CD4-positive, CD25-positive, alpha-beta regulatory T cell (primary cell): ENCODE measurements around the gene INPP5B. TPM values are rescaled to one million over a fixed set of nuclear protein-coding genes. Genes with fewer than 3 reads are reported as not detected.
"Not testable (repeated sequence)": the region's sequence is repeated elsewhere in the genome, so short reads cannot be mapped to it uniquely, and the experiment has no call there.

Source experiments
- ATAC-seq, 2 donors: fragments of 150-1000 bp; cut with Tn5 transposase; one replicate each; pipeline ENCODE4 v1.10.0; 2021; ENCODE audit warnings: low read depth in 2 of 2, moderate number of reproducible peaks in 2 of 2, moderate library complexity in 1 of 2
- DNase-seq, 3 donors: peaks; one replicate each; pipeline versions ENCODE4 v3.0.0 to v3.0.0-alpha.2; 2012 to 2022; ENCODE audit warnings: mixed read lengths in 1 of 3
- H3K27ac ChIP-seq: one replicate; pipeline ENCODE4 v1.7.0; 2013; ENCODE audit warnings: mild to moderate bottlenecking, low read length; ENCODE audit not compliant: insufficient read depth, poor library complexity, severe bottlenecking
- H3K27me3 ChIP-seq: one replicate; pipeline ENCODE4 v1.7.0; 2013; ENCODE audit warnings: low read length; ENCODE audit not compliant: control insufficient read depth, insufficient read depth
- H3K36me3 ChIP-seq: one replicate; pipeline ENCODE4 v1.7.0; 2013; ENCODE audit warnings: mild to moderate bottlenecking, low read length, moderate library complexity; ENCODE audit not compliant: control insufficient read depth, insufficient read depth
- H3K4me1 ChIP-seq: 2 replicates; pipeline ENCODE4 v1.7.0; 2013; ENCODE audit warnings: mild to moderate bottlenecking, low read length; ENCODE audit not compliant: insufficient read depth, control insufficient read depth, poor library complexity, severe bottlenecking
- H3K4me3 ChIP-seq: one replicate; pipeline ENCODE4 v1.7.0; 2013; ENCODE audit warnings: low read depth, mild to moderate bottlenecking, low read length, moderate library complexity
- H3K9me3 ChIP-seq, 2 experiments: 1 replicate in 1 of 2; 2 replicates in 1 of 2; pipeline ENCODE4 v1.7.0; 2013; ENCODE audit warnings: low read length in 2 of 2, mild to moderate bottlenecking in 1 of 2, moderate library complexity in 1 of 2; ENCODE audit not compliant: control insufficient read depth in 2 of 2
- H3K27ac Mint-ChIP-seq, 3 donors: one replicate each; pipeline ENCODE4 v1.8.0; 2020 to 2022; ENCODE audit warnings: mild to moderate bottlenecking in 3 of 3, mixed read lengths in 3 of 3, moderate library complexity in 2 of 3
- H3K27me3 Mint-ChIP-seq: one replicate; pipeline ENCODE4 v1.8.0; 2022; ENCODE audit warnings: mild to moderate bottlenecking, mixed read lengths
- H3K36me3 Mint-ChIP-seq: one replicate; pipeline ENCODE4 v1.8.0; 2020; ENCODE audit warnings: mixed read lengths
- H3K4me1 Mint-ChIP-seq, 4 donors: one replicate each; pipeline ENCODE4 v1.8.0; 2020 to 2022; ENCODE audit warnings: mixed read lengths in 4 of 4, mild to moderate bottlenecking in 1 of 4
- H3K4me3 Mint-ChIP-seq, 4 donors: one replicate each; pipeline ENCODE4 v1.8.0; 2020 to 2022; ENCODE audit warnings: mild to moderate bottlenecking in 4 of 4, mixed read lengths in 4 of 4, moderate library complexity in 3 of 4
- H3K9me3 Mint-ChIP-seq, 7 donors: one replicate each; pipeline ENCODE4 v1.8.0; 2020 to 2022; ENCODE audit warnings: mixed read lengths in 7 of 7, mild to moderate bottlenecking in 3 of 7, moderate library complexity in 2 of 7
- polyA plus RNA-seq, 4 donors: library from polyadenylated mRNA; unstranded; fragments of 300-500 nt; fragmentation: Illumina TruSeq; gene quantifications; one replicate each; pipeline ENCODE4 v1.2.3, GENCODE V29; 2021
- total RNA-seq: library from RNA; stranded (reverse); gene quantifications from one replicate; pipeline ENCODE4 v1.2.3, GENCODE V29; 2022

Gene INPP5B
- total and polyA plus RNA-seq, 5 donors from 2014 or later, result 15.4 to 23.8 (median 19.2) TPM

DNA sequence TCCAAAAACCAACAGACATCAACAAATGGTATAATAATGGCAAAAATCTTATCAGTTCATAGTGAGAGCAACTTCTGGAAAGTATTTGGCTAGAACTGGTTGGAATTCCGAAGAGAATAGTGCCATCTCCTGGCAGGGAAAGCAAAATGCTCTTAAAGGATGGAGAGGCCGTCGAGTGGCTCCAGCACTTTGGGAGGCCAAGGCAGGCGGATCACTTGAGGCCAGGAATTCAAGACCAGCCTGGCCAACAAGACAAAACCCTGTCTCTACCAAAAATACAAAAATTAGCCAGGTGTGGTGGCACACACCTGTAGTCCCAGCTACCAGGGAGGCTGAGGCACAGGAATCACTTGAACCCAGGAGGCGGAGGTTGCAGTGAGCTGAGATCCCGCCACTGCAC lies 28.2 kb upstream of the INPP5B start:
- not testable (repeated sequence) for H3K27me3 Mint-ChIP-seq, H3K9me3 ChIP-seq, H3K27ac Mint-ChIP-seq, H3K4me1 ChIP-seq, H3K9me3 Mint-ChIP-seq, H3K27me3 ChIP-seq, H3K4me3 ChIP-seq, ATAC-seq, H3K4me3 Mint-ChIP-seq, H3K27ac ChIP-seq
- Mint-ChIP-seq H3K4me1 (peaks cover 20 to 30% (median 23%) of the 10 kb centered on the region in 4 donors), H3K36me3 (peaks cover 59% of the 10 kb centered on the region)
- H3K36me3 ChIP-seq, result peaks cover 57% of the 10 kb centered on the region
- peak in 1 of 3 donors; percentile 28 for DNase-seq

DNA sequence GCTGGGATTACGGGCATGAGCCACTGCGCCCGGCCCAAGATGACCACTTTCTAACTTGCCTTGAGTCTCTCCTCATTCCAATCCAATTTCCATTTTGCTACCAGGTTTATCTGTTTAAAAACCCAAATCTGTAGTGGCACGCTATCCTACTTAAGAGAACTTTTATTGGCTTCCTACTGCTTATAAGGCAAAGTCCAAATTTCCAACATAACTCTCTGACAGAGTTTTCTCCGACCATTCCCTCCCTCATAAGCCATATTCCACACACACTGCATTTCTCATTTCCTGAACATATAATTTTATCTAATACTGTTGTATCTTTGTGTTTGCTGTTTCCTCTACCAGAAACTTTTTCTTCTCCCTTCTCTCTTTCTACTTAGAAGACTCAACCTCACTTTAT lies 27.7 kb upstream of the INPP5B start:
- DNase-seq (no peak), ATAC-seq (no peak)
- H3K9me3 ChIP-seq, result no peaks in the 10 kb centered on the region
- H3K36me3 ChIP-seq, result peaks cover 57% of the 10 kb centered on the region
- peaks cover 20 to 30% (median 24%) of the 10 kb centered on the region in 4 donors for H3K4me1 Mint-ChIP-seq
- H3K27ac ChIP-seq, result no peak overlapping the region
- peak overlapping the region in 1 of 3 donors; percentile 57 for H3K27ac Mint-ChIP-seq
- no peaks in the 10 kb centered on the region for H3K27me3 Mint-ChIP-seq
- peaks cover 0 to 6% (median 0%) of the 10 kb centered on the region in 7 donors for H3K9me3 Mint-ChIP-seq
- H3K4me3 Mint-ChIP-seq, result peak overlapping the region in 1 of 4 donors; percentile 0
- H3K4me3 ChIP-seq, result no peak overlapping the region
- no peaks in the 10 kb centered on the region for H3K27me3 ChIP-seq
- peaks cover 58% of the 10 kb centered on the region for H3K36me3 Mint-ChIP-seq
- no peaks in the 10 kb centered on the region for H3K4me1 ChIP-seq

DNA sequence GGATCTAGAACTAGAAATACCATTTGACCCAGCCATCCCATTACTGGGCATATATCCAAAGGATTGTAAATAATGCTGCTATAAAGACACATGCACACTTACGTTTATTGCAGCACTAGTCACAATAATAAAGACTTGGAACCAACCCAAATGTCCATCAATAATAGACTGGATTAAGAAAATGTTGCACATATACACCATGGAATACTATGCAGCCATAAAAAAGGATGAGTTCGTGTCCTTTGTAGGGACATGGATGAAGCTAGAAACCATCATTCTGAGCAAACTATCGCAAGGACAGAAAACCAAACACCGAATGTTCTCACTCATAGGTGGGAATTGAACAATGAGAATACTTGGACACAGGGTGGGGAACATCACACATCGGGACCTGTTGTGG lies 26.8 kb upstream of the INPP5B start:
- H3K27ac Mint-ChIP-seq, H3K27ac ChIP-seq, DNase-seq, H3K4me1 ChIP-seq, H3K4me3 Mint-ChIP-seq, H3K9me3 ChIP-seq, H3K9me3 Mint-ChIP-seq, H3K27me3 Mint-ChIP-seq, H3K27me3 ChIP-seq, ATAC-seq, H3K4me3 ChIP-seq: not testable (repeated sequence)
- Mint-ChIP-seq H3K36me3 (peaks cover 58% of the 10 kb centered on the region), H3K4me1 (peaks cover 20 to 30% (median 23%) of the 10 kb centered on the region in 4 donors)
- H3K36me3 ChIP-seq, result peaks cover 57% of the 10 kb centered on the region

DNA sequence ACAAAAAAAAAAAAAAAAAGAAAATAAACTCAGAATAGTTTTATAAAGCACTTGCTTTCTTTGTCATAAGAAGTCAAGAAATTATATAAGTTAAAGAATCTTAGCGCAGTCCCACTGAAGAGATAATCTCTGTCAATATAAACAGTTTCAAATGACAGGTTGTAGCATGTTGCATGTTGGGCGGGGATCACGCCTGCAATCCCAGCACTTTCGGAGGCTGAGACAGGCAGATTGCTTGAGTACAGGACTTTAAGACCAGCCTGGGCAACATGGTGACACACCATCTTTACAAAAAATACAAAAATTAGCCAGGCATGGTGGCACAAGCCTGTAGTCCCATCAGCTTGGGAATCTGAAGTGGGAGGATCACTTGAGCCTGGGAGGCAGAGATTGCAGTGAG lies 18.4 kb upstream of the INPP5B start:
- no peak overlapping the region for H3K27ac ChIP-seq
- no peak for DNase-seq
- no peaks in the 10 kb centered on the region for H3K9me3 ChIP-seq
- peaks cover 50% of the 10 kb centered on the region for H3K36me3 ChIP-seq
- ATAC-seq, result no peak
- no peak overlapping the region for H3K4me3 ChIP-seq
- Mint-ChIP-seq H3K27ac (peak overlapping the region in 1 of 3 donors; percentile 15), H3K27me3 (no peaks in the 10 kb centered on the region), H3K4me1 (peaks cover 0 to 2% (median under 1%) of the 10 kb centered on the region in 4 donors), H3K4me3 (no peak overlapping the region), H3K9me3 (no peaks in the 10 kb centered on the region), H3K36me3 (peaks cover 40% of the 10 kb centered on the region)
- H3K27me3 ChIP-seq, result no peaks in the 10 kb centered on the region
- H3K4me1 ChIP-seq, result no peaks in the 10 kb centered on the region

DNA sequence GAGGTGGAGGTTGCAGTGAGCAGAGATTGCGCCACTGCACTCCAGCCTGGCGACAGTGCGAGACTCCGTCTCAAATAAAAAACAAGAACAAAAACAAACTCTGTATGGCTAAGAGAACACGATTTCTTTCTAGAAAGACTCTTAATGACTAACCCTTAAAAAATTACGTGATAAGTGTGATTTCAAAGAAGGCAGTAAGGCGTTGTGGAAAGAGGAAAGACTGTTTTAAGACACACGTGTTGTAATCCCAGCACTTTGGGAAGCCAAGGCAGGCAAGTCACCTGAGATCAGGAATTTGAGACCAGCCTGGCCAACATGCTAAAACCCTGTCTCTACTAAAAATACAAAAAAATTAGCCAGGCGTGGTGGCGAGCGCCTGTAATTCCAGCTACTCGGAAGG lies 17.3 kb upstream of the INPP5B start:
- H3K36me3 Mint-ChIP-seq, result peaks cover 36% of the 10 kb centered on the region
- peaks cover 52% of the 10 kb centered on the region for H3K36me3 ChIP-seq
- H3K27ac Mint-ChIP-seq, result not testable (repeated sequence)

DNA sequence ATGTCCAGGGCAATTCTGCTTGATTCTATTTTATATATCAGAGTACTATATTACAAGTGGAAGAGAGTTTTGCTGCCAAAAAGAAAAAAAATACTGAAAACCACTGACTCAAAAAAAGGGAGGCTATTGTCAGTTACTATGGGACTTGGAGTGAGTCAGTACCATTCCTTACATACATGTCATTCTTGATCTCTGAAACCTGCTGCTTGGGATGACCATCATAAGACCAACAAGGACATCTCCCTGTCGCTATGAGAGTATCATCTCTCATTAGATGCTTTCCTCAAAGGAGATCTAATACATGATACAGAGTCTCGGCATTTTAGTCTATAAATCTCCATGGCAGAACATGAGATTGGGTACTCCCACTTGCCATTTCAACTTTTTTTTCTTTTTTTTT lies 11.8 kb upstream of the INPP5B start:
- no peaks in the 10 kb centered on the region for H3K27me3 Mint-ChIP-seq
- DNase-seq (no peak), ATAC-seq (no peak)
- no peak overlapping the region for H3K27ac ChIP-seq
- H3K27ac Mint-ChIP-seq, result peak overlapping the region in 1 of 3 donors; percentile 20
- H3K36me3 Mint-ChIP-seq, result peaks cover 34% of the 10 kb centered on the region
- no peak overlapping the region for H3K4me3 ChIP-seq
- no peaks in the 10 kb centered on the region for H3K27me3 ChIP-seq
- H3K9me3 ChIP-seq, result no peaks in the 10 kb centered on the region
- H3K4me3 Mint-ChIP-seq, result no peak overlapping the region
- H3K4me1 ChIP-seq, result no peaks in the 10 kb centered on the region
- H3K4me1 Mint-ChIP-seq, result peaks cover 0 to 2% (median 0%) of the 10 kb centered on the region in 4 donors
- H3K36me3 ChIP-seq, result peaks cover 48% of the 10 kb centered on the region
- H3K9me3 Mint-ChIP-seq, result no peaks in the 10 kb centered on the region

More for the DNA sequence above, 17.3 kb upstream of the INPP5B start:
- H3K27ac ChIP-seq, H3K27me3 ChIP-seq, H3K4me1 Mint-ChIP-seq, H3K9me3 ChIP-seq, ATAC-seq, H3K27me3 Mint-ChIP-seq, H3K9me3 Mint-ChIP-seq, H3K4me1 ChIP-seq, H3K4me3 Mint-ChIP-seq, H3K4me3 ChIP-seq, DNase-seq: not testable (repeated sequence)

DNA sequence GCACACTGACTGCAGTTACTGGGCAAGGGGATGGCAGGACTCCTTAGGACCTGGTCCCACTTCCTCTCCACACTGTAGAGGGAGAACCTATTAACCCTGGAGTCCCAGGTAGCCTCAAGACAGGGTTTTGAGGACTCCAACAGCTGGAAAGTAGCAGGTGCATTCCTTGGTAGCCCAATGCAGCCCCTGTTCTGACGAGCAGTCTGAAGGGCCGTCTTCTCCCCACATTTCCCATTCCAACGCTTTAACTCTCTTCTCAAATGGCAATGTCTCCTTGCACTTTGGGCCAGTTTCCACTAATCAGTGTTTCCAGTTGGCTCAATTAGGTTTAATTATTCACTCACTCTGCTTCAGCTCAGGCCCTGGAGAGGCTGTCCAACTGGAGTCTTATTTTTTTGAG lies 8.8 kb upstream of the INPP5B start:
- ATAC-seq (no peak), DNase-seq (no peak)
- Histone ChIP-seq H3K36me3 (peaks cover 38% of the 10 kb centered on the region), H3K27me3 (no peaks in the 10 kb centered on the region), H3K9me3 (no peaks in the 10 kb centered on the region), H3K4me3 (no peak overlapping the region), H3K4me1 (no peaks in the 10 kb centered on the region), H3K27ac (no peak overlapping the region)
- Mint-ChIP-seq H3K36me3 (peaks cover 26% of the 10 kb centered on the region), H3K27ac (peak overlapping the region in 1 of 3 donors; percentile 12), H3K9me3 (peaks cover 0 to 3% (median 0%) of the 10 kb centered on the region in 7 donors), H3K4me3 (no peak overlapping the region), H3K27me3 (no peaks in the 10 kb centered on the region), H3K4me1 (peaks cover 0 to 2% (median 0%) of the 10 kb centered on the region in 4 donors)

DNA sequence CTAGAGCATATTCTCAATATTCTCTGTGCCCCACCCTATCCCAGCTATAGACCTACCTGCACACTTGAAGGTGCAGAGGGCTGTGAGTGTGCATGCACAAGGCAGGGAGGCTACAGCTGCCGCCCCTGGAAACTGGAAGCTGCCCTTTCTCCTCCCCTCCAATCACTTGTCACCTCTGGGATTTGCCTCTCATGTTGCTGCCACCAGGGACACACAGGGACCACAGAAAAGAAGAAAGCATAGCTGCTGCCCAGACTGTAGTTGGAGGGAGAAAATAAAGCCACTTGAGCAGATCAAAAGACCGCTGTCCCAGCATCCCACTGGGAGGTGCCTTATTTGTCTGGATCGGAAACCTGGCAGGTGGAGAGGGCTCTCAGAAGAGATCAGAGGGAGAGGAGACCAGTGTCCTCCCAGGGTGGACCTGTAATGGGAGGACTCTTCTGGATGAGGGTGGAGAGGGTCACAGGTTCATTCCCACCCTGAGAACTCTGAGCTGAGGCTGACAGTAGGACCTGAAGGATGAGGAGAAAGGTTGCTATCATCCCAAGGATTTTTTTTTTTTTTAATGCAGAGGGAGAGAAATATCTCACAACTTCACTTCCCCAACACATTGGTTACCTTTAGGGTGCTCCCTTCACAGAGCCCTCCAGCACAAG lies 7.6 kb upstream of the INPP5B start:
- Histone ChIP-seq H3K9me3 (no peaks in the 10 kb centered on the region), H3K4me3 (no peak overlapping the region), H3K27me3 (no peaks in the 10 kb centered on the region), H3K36me3 (peaks cover 28% of the 10 kb centered on the region), H3K27ac (no peak overlapping the region), H3K4me1 (no peaks in the 10 kb centered on the region)
- Mint-ChIP-seq H3K36me3 (peaks cover 19% of the 10 kb centered on the region), H3K27me3 (no peaks in the 10 kb centered on the region), H3K9me3 (peaks cover 0 to 3% (median 0%) of the 10 kb centered on the region in 7 donors), H3K4me1 (no peaks in the 10 kb centered on the region), H3K4me3 (no peak overlapping the region), H3K27ac (no peak overlapping the region)
- ATAC-seq (no peak), DNase-seq (no peak)
